Transverse colon (tissue), 4 donors: ENCODE measurements around the gene YJEFN3. TPM values are rescaled to one million over a fixed set of nuclear protein-coding genes. Genes with fewer than 3 reads are reported as not detected.

ENCODE experiments used
- DNase-seq: peaks from one replicate; pipeline ENCODE4 v3.0.0-alpha.2; 2019
- H3K27ac ChIP-seq, 4 donors: fragments of 200-600 bp; sonication (generic); 2 replicates each; pipeline ENCODE4 v1.5.1; 2016 to 2018; ENCODE audit warnings: inconsistent platforms in 4 of 4
- H3K27me3 ChIP-seq: fragments of 200-600 bp; sonication (generic); 2 replicates; pipeline ENCODE4 v1.5.1; 2017; ENCODE audit warnings: inconsistent platforms
- H3K36me3 ChIP-seq, 4 donors: fragments of 200-600 bp; sonication (generic); 2 replicates each; pipeline ENCODE4 v1.5.1; 2017 to 2019; ENCODE audit warnings: inconsistent platforms in 4 of 4
- H3K4me1 ChIP-seq, 4 donors: fragments of 200-600 bp; sonication (generic); 2 replicates each; pipeline ENCODE4 v1.5.1; 2017 to 2020; ENCODE audit warnings: inconsistent platforms in 4 of 4
- H3K4me3 ChIP-seq, 4 donors: fragments of 200-600 bp; sonication (generic); 1 replicate in 1 of 4; 2 replicates in 3 of 4; pipeline versions ENCODE4 v1.5.1 to v1.6.1; 2017 to 2019; ENCODE audit warnings: inconsistent platforms in 4 of 4
- H3K9me3 ChIP-seq, 2 donors: fragments of 200-600 bp; sonication (generic); 2 replicates each; pipeline ENCODE4 v1.5.1; 2017 to 2019; ENCODE audit warnings: inconsistent platforms in 2 of 2
- CTCF ChIP-seq, 5 experiments: fragments of 200-600 bp in 3 of 5; fragments of 450-650 bp in 2 of 5; sonication (generic) in 3 of 5; IDR thresholded peaks; 1 replicate in 2 of 5; 2 replicates in 3 of 5; pipeline ENCODE4 v1.5.1; 2016 to 2017; ENCODE audit warnings: antibody characterized with exemption in 5 of 5, inconsistent platforms in 3 of 5, mild to moderate bottlenecking in 2 of 5, moderate library complexity in 1 of 5
- EP300 ChIP-seq: sonication (generic); formaldehyde crosslinking; IDR thresholded peaks from one replicate; pipeline ENCODE4 v1.6.1; 2017; ENCODE audit warnings: antibody characterized with exemption, low read depth
- POLR2A ChIP-seq: fragments of 450-650 bp; IDR thresholded peaks from one replicate; pipeline ENCODE4 v1.6.1; 2016; ENCODE audit warnings: antibody characterized with exemption, mild to moderate bottlenecking, moderate library complexity
- POLR2AphosphoS5 ChIP-seq, 3 donors: sonication (generic); formaldehyde crosslinking; IDR thresholded peaks; one replicate each; pipeline ENCODE4 v1.6.1; 2016; ENCODE audit warnings: antibody characterized with exemption in 3 of 3
- WGBS, 2 donors: methylation state at CpG; one replicate each; pipeline ENCODE4 v1.1.5; 2018; ENCODE audit warnings: low coverage in 1 of 2; 5-methylcytosine and 5-hydroxymethylcytosine counted together
- in situ Hi-C, 4 donors: fragments of 200-750 bp; cut with MboI; loops; one replicate each; pipeline versions ENCODE4 v1.15.0 to v1.15.1; 2017; ENCODE audit warnings: low sequenced_read_pairs in 3 of 4, low pct_ligation_motif_present in 1 of 4, low pct_unique_long_range_greater_than_20kb in 1 of 4
- intact Hi-C: fragments of 100-400 bp; cut with DNase I; formaldehyde crosslinking; loops from one replicate; pipeline ENCODE4 v1.15.1; 2023; ENCODE audit warnings: low total_unique reads
- total RNA-seq, 4 donors: library from RNA; depleted of rRNA; stranded (reverse); fragments of >200 nt; gene quantifications; one replicate each; pipeline ENCODE4 v1.1.0, GENCODE V29; 2016

The YJEFN3 gene
- total RNA-seq, 4 donors from 2014 or later, result 3.5 to 6.0 (median 4.0) TPM

GRCh38 chr19:19584356-19584755 lies 55.6 kb downstream of the YJEFN3 start:
- Histone ChIP-seq H3K27me3 (no peaks in the 10 kb centered on the region), H3K4me3 (no peak overlapping the region), H3K9me3 (no peaks in the 10 kb centered on the region), H3K36me3 (no peaks in the 10 kb centered on the region), H3K4me1 (peaks cover 0 to 18% (median 9%) of the 10 kb centered on the region in 4 donors), H3K27ac (no peak overlapping the region)
- intact Hi-C loops, result no loop called here
- no peak for DNase-seq
- 94 to 95% methylated on average over 3 to 6 of the region's 6 CpGs for WGBS, 2 donors
- in situ Hi-C loops, result no loop called here
- TF ChIP-seq EP300 (no peak), POLR2AphosphoS5 (IDR thresholded peaks at IDR 0.05) (no peak), POLR2A (no peak), CTCF (IDR thresholded peaks at IDR 0.05) (no peak)

Other genes starting within 250 kb of the YJEFN3 start
- gene SUGP1, start 208.4 kb upstream of the YJEFN3 start, total RNA-seq, result 100 to 1,000 TPM in 1 of 4 donors, 10 to 100 TPM in 3; 31.1 to 118 (median 66.5) TPM
- gene MAU2, start 208.1 kb upstream of the YJEFN3 start, total RNA-seq, result 100 to 1,000 TPM in 1 of 4 donors, 10 to 100 TPM in 3; 59.1 to 214 (median 79.2) TPM
- gene GATAD2A, start 123.2 kb upstream of the YJEFN3 start, total RNA-seq, result 100 to 1,000 TPM in 1 of 4 donors, 10 to 100 TPM in 3; 45.6 to 102 (median 65.7) TPM
- gene TSSK6, start 13.4 kb upstream of the YJEFN3 start, total RNA-seq, result 10 to 100 TPM in 2 of 4 donors, 1 to 10 TPM in 2; 2.6 to 10.5 (median 6.8) TPM
- 100 to 1,000 TPM in 1 of 4 donors, 10 to 100 TPM in 3; 21.1 to 100 (median 76.0) TPM for gene NDUFA13, start 12.7 kb upstream of the YJEFN3 start, total RNA-seq
- under 1 TPM in 1 of 4 donors, not detected in 3; 0.48 TPM for gene CILP2, start 9.4 kb downstream of the YJEFN3 start, total RNA-seq
- gene PBX4, start 89.8 kb downstream of the YJEFN3 start, total RNA-seq, result 10 to 100 TPM in 1 of 4 donors, 1 to 10 TPM in 3; 1.9 to 11.9 (median 5.1) TPM
- gene LPAR2, start 99.3 kb downstream of the YJEFN3 start, total RNA-seq, result 10 to 100 TPM; 19.2 to 52.5 (median 32.6) TPM
- 10 to 100 TPM; 17.3 to 84.9 (median 27.2) TPM for gene GMIP, start 114.7 kb downstream of the YJEFN3 start, total RNA-seq
- gene ATP13A1, start 134.8 kb downstream of the YJEFN3 start, total RNA-seq, result 100 to 1,000 TPM; 112 to 929 (median 402) TPM
- gene ZNF101, start 139.9 kb downstream of the YJEFN3 start, total RNA-seq, result 10 to 100 TPM in 3 of 4 donors, 1 to 10 TPM in 1; 6.8 to 16.8 (median 11.1) TPM
- 10 to 100 TPM in 1 of 4 donors, 1 to 10 TPM in 2, under 1 TPM in 1; 0.37 to 10.0 (median 4.6) TPM for gene ZNF14, start 204.2 kb downstream of the YJEFN3 start, total RNA-seq